ENCODE data around the gene SBNO2. TPM values are rescaled to one million over a fixed set of nuclear protein-coding genes. Genes with fewer than 3 reads are reported as not detected.

Gene SBNO2
- total and polyA plus RNA-seq, 9 of the 15 experiments (the other 6 are each of a cell fraction or from before 2014, with no cell fraction given), result 0.01 to 46.2 (median 6.7) TPM

DNA sequence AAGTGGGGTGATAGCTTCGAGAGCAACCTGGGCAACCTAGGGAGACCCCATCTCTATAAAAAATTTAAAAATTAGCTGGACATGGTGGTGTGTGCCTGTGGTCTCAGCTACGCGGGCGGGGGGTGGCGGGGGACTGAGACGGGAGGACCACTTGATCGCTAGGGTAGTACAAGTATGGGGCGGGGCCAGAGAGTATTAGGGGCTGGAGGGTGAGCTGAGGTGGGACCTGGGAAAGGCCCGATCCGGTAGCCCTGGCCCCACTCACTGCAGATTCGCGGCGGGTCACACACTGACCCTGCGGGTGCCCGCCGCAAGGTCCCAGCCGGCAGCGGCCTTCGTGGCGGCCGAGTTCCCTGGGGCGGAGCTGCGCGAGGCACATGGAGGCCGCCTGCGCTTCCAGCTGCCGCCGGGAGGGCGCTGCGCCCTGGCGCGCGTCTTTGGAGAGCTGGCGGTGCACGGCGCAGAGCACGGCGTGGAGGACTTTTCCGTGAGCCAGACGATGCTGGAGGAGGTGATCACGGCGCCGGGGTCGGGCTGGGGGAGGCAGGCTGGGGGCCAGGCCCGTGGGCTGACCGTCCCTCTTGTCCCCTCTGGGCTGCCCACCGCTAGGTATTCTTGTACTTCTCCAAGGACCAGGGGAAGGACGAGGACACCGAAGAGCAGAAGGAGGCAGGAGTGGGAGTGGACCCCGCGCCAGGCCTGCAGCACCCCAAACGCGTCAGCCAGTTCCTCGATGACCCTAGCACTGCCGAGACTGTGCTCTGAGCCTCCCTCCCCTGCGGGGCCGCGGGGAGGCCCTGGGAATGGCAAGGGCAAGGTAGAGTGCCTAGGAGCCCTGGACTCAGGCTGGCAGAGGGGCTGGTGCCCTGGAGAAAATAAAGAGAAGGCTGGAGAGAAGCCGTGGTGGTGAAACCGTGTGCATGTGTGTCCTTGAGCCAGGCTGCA is 109.1 kb downstream of the SBNO2 start (continued):
- TF ChIP-seq PTTG1 (tag; IDR thresholded peaks at IDR 0.05; ENCODE audit: low read depth) (no peak), SP1 (CRISPR knock-in tag; IDR thresholded peaks at IDR 0.05) (no peak), CTCFL (IDR thresholded peaks at IDR 0.05; ENCODE audit: borderline replicate concordance, insufficient read depth, low read depth, low read length, poor library complexity, severe bottlenecking) (peak; percentile 26), MYC (IDR thresholded peaks at IDR 0.05; ENCODE audit: low read depth, low read length) (peak; percentile 86), MYC (CRISPR knock-in tag; IDR thresholded peaks at IDR 0.05; ENCODE audit: borderline replicate concordance, low read depth) (no peak), RBM14 (IDR thresholded peaks at IDR 0.05; ENCODE audit: borderline replicate concordance, insufficient read depth, low read depth, low read length) (0 out of 2 replicates have a peak, but pooled peaks have one; percentile 66), HDAC1 (IDR thresholded peaks at IDR 0.05) (peak in 1 of 2 experiments; percentile 36; a peak in 1 of 4 replicates), FOXM1 (IDR thresholded peaks at IDR 0.05; ENCODE audit: low read depth) (no peak), FOXM1 (CRISPR knock-in tag; IDR thresholded peaks at IDR 0.05; ENCODE audit: low read depth) (no peak), HMBOX1 (IDR thresholded peaks at IDR 0.05) (no peak), ZC3H8 (IDR thresholded peaks at IDR 0.05) (no peak), ZFX (CRISPR knock-in tag; IDR thresholded peaks at IDR 0.05) (peak; percentile 66), MAFK (IDR thresholded peaks at IDR 0.05; ENCODE audit: low read length) (no peak), ZKSCAN3 (CRISPR knock-in tag; IDR thresholded peaks at IDR 0.05) (no peak), ZNF592 (IDR thresholded peaks at IDR 0.05) (no peak)
- TF ChIP-seq, protein P1, sequence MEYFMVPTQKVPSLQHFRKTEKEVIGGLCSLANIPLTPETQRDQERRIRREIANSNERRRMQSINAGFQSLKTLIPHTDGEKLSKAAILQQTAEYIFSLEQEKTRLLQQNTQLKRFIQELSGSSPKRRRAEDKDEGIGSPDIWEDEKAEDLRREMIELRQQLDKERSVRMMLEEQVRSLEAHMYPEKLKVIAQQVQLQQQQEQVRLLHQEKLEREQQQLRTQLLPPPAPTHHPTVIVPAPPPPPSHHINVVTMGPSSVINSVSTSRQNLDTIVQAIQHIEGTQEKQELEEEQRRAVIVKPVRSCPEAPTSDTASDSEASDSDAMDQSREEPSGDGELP (CRISPR knock-in tag; IDR thresholded peaks at IDR 0.05; ENCODE audit: borderline replicate concordance), result peak; percentile 43; the same call in 1 of the 2 replicates
